ENCODE data around the gene NDUFB6. TPM values are rescaled to one million over a fixed set of nuclear protein-coding genes. Genes with fewer than 3 reads are reported as not detected.

NDUFB6 gene
- polyA plus RNA-seq, 1 experiment: 65.3 TPM

- POLR2A ChIA-PET: no interaction called here
- DNase-seq (ENCODE audit: low read depth, low spot score): no peak
- H3K9me3 ChIP-seq (ENCODE audit: control insufficient read depth, insufficient read depth, low read length): no peaks in the 10 kb centered on the region
- TF ChIP-seq, protein P1, sequence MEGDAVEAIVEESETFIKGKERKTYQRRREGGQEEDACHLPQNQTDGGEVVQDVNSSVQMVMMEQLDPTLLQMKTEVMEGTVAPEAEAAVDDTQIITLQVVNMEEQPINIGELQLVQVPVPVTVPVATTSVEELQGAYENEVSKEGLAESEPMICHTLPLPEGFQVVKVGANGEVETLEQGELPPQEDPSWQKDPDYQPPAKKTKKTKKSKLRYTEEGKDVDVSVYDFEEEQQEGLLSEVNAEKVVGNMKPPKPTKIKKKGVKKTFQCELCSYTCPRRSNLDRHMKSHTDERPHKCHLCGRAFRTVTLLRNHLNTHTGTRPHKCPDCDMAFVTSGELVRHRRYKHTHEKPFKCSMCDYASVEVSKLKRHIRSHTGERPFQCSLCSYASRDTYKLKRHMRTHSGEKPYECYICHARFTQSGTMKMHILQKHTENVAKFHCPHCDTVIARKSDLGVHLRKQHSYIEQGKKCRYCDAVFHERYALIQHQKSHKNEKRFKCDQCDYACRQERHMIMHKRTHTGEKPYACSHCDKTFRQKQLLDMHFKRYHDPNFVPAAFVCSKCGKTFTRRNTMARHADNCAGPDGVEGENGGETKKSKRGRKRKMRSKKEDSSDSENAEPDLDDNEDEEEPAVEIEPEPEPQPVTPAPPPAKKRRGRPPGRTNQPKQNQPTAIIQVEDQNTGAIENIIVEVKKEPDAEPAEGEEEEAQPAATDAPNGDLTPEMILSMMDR (IDR thresholded peaks at IDR 0.05; ENCODE audit: low read depth, low read length): no peak
- no peak overlapping the region for H3K27ac ChIP-seq (ENCODE audit: low read depth, low read length)
- no peaks in the 10 kb centered on the region for H3K27me3 ChIP-seq (ENCODE audit: control insufficient read depth, insufficient read depth, low read length)
- H3K4me3 ChIP-seq (ENCODE audit: low read depth, low read length): no peak overlapping the region
- CTCF ChIA-PET: interaction anchor here (0.5 to 1.2 kb wide), 2 partner anchors 24 to 130 kb away, joined by 3 to 4 read pairs; no protein-coding TSS in a partner anchor
Measured at GRCh38 chr9:32508728-32509127, 64.2 kb downstream of the NDUFB6 start.

DNA sequence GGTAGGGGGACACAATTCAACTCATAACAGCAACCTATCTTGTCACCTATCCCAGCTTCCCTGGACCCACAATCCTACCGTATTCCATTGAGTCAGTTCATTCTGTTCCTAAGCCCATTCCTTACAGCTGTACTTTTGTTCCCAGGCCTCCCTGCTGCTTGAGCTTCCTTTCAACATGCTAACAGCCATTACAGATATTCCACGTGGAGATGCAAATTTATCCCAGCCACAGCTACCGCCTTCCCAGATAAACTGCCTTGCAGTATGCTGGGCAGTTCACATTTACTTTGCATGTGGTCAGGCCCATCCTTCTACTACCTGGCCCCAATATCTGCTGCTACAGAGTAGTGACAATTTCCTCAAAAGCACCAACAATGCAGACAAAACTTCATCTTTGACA is 70.0 kb downstream of the NDUFB6 start:
- H3K27ac ChIP-seq (ENCODE audit: low read depth, low read length): no peak overlapping the region
- DNase-seq (ENCODE audit: low read depth, low spot score): no peak
- CTCF ChIA-PET: interaction anchor here (0.7 kb wide), 1 partner anchor 77 kb away, joined by 3 read pairs; no protein-coding TSS in a partner anchor
- no peaks in the 10 kb centered on the region for H3K27me3 ChIP-seq (ENCODE audit: control insufficient read depth, insufficient read depth, low read length)
- TF ChIP-seq, protein P1 (IDR thresholded peaks at IDR 0.05; ENCODE audit: low read depth, low read length): no peak
- H3K9me3 ChIP-seq (ENCODE audit: control insufficient read depth, insufficient read depth, low read length): peaks cover 5% of the 10 kb centered on the region; the same call in 1 of the 2 replicates
- no peak overlapping the region for H3K4me3 ChIP-seq (ENCODE audit: low read depth, low read length)
- POLR2A ChIA-PET: no interaction called here

Other genes starting within 250 kb of the NDUFB6 start
- gene ACO1, start 188.5 kb downstream of the NDUFB6 start, polyA plus RNA-seq (2011; rRNA removed): 291 and 330 TPM in 2 replicates
- 8.4 and 11.1 TPM in 2 replicates for gene RIGI, start 47.0 kb downstream of the NDUFB6 start, polyA plus RNA-seq (2011; rRNA removed)
- gene SMIM27, start 20.8 kb downstream of the NDUFB6 start, polyA plus RNA-seq (2011; rRNA removed): 7.2 and 11.6 TPM in 2 replicates
- gene TOPORS, start 20.6 kb downstream of the NDUFB6 start, polyA plus RNA-seq (2011; rRNA removed): 14.4 and 20.4 TPM in 2 replicates
- 0.01 TPM in 1 of 2 replicates, not detected in the other for gene TAF1L, start 62.5 kb upstream of the NDUFB6 start, polyA plus RNA-seq (2011; rRNA removed)
- gene TMEM215, start 210.4 kb upstream of the NDUFB6 start, polyA plus RNA-seq (2011; rRNA removed): not detected in 2 replicates